ENCODE data around the gene B2M.

DNA sequence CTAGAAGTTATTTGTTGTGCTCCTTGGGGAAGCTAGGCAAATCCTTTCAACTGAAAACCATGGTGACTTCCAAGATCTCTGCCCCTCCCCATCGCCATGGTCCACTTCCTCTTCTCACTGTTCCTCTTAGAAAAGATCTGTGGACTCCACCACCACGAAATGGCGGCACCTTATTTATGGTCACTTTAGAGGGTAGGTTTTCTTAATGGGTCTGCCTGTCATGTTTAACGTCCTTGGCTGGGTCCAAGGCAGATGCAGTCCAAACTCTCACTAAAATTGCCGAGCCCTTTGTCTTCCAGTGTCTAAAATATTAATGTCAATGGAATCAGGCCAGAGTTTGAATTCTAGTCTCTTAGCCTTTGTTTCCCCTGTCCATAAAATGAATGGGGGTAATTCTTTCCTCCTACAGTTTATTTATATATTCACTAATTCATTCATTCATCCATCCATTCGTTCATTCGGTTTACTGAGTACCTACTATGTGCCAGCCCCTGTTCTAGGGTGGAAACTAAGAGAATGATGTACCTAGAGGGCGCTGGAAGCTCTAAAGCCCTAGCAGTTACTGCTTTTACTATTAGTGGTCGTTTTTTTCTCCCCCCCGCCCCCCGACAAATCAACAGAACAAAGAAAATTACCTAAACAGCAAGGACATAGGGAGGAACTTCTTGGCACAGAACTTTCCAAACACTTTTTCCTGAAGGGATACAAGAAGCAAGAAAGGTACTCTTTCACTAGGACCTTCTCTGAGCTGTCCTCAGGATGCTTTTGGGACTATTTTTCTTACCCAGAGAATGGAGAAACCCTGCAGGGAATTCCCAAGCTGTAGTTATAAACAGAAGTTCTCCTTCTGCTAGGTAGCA lies 851 bp upstream of the B2M start:
- 0 out of 2 replicates have a peak, but pooled peaks have one; percentile 38 for TF ChIP-seq KDM1A (IDR thresholded peaks at IDR 0.05; ENCODE audit: borderline replicate concordance, low read length)
- TF ChIP-seq EZH2 (IDR thresholded peaks at IDR 0.05; ENCODE audit: low read depth, low read length, severe bottlenecking), result no peak
- no peak for TF ChIP-seq POLR2A (IDR thresholded peaks at IDR 0.05; ENCODE audit: control extremely low read depth in 1 of 2, low read depth in 2 of 2, low read length in 2 of 2)
- no peak for TF ChIP-seq SP2 (IDR thresholded peaks at IDR 0.05; ENCODE audit: low read length)
- TF ChIP-seq JUND (IDR thresholded peaks at IDR 0.05; ENCODE audit: low read length), result no peak
- no peak for TF ChIP-seq POLR2AphosphoS5 (IDR thresholded peaks at IDR 0.05; ENCODE audit: low read depth, low read length)
- TF ChIP-seq RNF2 (IDR thresholded peaks at IDR 0.05; ENCODE audit: borderline replicate concordance, low read depth, low read length, missing control alignments, poor library complexity, severe bottlenecking), result no peak
- TF ChIP-seq, protein P1, sequence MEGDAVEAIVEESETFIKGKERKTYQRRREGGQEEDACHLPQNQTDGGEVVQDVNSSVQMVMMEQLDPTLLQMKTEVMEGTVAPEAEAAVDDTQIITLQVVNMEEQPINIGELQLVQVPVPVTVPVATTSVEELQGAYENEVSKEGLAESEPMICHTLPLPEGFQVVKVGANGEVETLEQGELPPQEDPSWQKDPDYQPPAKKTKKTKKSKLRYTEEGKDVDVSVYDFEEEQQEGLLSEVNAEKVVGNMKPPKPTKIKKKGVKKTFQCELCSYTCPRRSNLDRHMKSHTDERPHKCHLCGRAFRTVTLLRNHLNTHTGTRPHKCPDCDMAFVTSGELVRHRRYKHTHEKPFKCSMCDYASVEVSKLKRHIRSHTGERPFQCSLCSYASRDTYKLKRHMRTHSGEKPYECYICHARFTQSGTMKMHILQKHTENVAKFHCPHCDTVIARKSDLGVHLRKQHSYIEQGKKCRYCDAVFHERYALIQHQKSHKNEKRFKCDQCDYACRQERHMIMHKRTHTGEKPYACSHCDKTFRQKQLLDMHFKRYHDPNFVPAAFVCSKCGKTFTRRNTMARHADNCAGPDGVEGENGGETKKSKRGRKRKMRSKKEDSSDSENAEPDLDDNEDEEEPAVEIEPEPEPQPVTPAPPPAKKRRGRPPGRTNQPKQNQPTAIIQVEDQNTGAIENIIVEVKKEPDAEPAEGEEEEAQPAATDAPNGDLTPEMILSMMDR (IDR thresholded peaks at IDR 0.05; ENCODE audit: control extremely low read depth in 1 of 3, insufficient read depth in 1 of 3, low read depth in 1 of 3, low read length in 3 of 3), result peak in 2 of 3 experiments; percentile 2 to 23; a peak in 2 of 4 replicates

Measured in H1 (cell line).